Measurements from ENCODE around the gene ZXDB. TPM values are rescaled to one million over a fixed set of nuclear protein-coding genes. Genes with fewer than 3 reads are reported as not detected.

ZXDB gene
- total RNA-seq, 1 experiment from 2014 or later = 14.8 TPM

DNA sequence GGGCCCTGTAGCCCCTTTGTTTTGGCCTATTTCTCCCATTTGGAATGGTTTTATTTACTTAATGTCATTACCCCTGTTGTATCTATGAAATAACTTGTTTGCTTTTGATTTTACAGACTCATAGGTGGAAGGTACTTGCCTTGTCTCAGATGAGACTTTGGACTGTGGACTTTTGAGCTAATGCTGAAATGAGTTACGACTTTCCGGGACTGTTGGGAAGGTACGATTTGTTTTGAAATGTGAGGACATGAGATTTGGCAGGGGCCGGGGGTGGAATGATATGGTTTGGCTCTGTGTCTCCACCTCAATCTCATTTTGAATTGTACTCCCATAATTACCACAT lies 48.8 kb downstream of the ZXDB start:
- no peak for DNase-seq (ENCODE audit: unreplicated experiment)
- intact Hi-C loops (cut with micrococcal nuclease) = loop anchor here (10.0 kb wide), 1 partner anchor 46 kb away; the partner anchor contains the start of gene ZXDB
- H3K27ac Mint-ChIP-seq (ENCODE audit: low read depth, unreplicated experiment) = no peak overlapping the region
- TF ChIP-seq, protein P1, sequence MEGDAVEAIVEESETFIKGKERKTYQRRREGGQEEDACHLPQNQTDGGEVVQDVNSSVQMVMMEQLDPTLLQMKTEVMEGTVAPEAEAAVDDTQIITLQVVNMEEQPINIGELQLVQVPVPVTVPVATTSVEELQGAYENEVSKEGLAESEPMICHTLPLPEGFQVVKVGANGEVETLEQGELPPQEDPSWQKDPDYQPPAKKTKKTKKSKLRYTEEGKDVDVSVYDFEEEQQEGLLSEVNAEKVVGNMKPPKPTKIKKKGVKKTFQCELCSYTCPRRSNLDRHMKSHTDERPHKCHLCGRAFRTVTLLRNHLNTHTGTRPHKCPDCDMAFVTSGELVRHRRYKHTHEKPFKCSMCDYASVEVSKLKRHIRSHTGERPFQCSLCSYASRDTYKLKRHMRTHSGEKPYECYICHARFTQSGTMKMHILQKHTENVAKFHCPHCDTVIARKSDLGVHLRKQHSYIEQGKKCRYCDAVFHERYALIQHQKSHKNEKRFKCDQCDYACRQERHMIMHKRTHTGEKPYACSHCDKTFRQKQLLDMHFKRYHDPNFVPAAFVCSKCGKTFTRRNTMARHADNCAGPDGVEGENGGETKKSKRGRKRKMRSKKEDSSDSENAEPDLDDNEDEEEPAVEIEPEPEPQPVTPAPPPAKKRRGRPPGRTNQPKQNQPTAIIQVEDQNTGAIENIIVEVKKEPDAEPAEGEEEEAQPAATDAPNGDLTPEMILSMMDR (IDR thresholded peaks at IDR 0.05; ENCODE audit: unreplicated experiment) = no peak
- ChIA-PET POLR2A (interaction anchor here (0.6 to 0.9 kb wide), 2 partner anchors 261 to 275 kb away, joined by 3 read pairs; no protein-coding TSS in a partner anchor), CTCF (interaction anchor here (1.0 kb wide), 1 partner anchor 45 kb away, joined by 3 read pairs; no protein-coding TSS in a partner anchor)
- no peaks in the 10 kb centered on the region for H3K36me3 Mint-ChIP-seq (ENCODE audit: insufficient read depth, unreplicated experiment)
- peaks cover 12% of the 10 kb centered on the region for H3K9me3 Mint-ChIP-seq (ENCODE audit: unreplicated experiment)
- no peaks in the 10 kb centered on the region for H3K27me3 Mint-ChIP-seq (ENCODE audit: insufficient read depth, unreplicated experiment)
- BruUV-seq (replicated peaks) = no TSS peak
- H3K4me1 Mint-ChIP-seq (ENCODE audit: insufficient read depth, unreplicated experiment) = peaks cover 19% of the 10 kb centered on the region
- H3K4me3 Mint-ChIP-seq (ENCODE audit: unreplicated experiment) = no peak overlapping the region

DNA sequence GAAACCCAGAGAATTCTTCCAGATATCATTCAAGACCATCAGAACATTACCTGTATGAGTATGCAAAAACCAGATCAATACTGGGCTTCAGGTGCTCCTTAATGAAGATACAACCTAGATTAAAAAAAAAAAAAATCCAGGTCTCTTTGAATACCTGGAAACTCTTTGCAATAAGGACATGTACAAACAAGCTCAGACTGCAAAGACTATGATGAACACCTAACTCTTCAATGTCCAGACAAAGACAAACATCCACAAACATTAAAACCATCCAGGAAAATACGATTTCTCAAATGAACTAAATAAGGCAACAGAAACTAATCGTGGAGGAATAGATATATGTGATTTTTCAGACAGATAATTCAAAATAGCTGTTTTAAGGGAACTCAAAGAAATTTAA lies 49.5 kb downstream of the ZXDB start:
- H3K4me3 Mint-ChIP-seq (ENCODE audit: unreplicated experiment) = no peak overlapping the region
- no peak for DNase-seq (ENCODE audit: unreplicated experiment)
- H3K27ac Mint-ChIP-seq (ENCODE audit: low read depth, unreplicated experiment) = peak overlapping the region; percentile 65
- peaks cover 7% of the 10 kb centered on the region for H3K9me3 Mint-ChIP-seq (ENCODE audit: unreplicated experiment)
- no peaks in the 10 kb centered on the region for H3K36me3 Mint-ChIP-seq (ENCODE audit: insufficient read depth, unreplicated experiment)
- peaks cover 19% of the 10 kb centered on the region for H3K4me1 Mint-ChIP-seq (ENCODE audit: insufficient read depth, unreplicated experiment)
- intact Hi-C loops (cut with micrococcal nuclease) = loop anchor here (10.0 kb wide), 1 partner anchor 47 kb away; the partner anchor contains the start of gene ZXDB
- ChIA-PET CTCF (no interaction called here), POLR2A (interaction anchor here (0.6 to 0.9 kb wide), 3 partner anchors 44 to 261 kb away, joined by 3 read pairs; no protein-coding TSS in a partner anchor)
- TF ChIP-seq, protein P1 (IDR thresholded peaks at IDR 0.05; ENCODE audit: unreplicated experiment) = no peak
- no TSS peak for BruUV-seq (replicated peaks)
- H3K27me3 Mint-ChIP-seq (ENCODE audit: insufficient read depth, unreplicated experiment) = no peaks in the 10 kb centered on the region

DNA sequence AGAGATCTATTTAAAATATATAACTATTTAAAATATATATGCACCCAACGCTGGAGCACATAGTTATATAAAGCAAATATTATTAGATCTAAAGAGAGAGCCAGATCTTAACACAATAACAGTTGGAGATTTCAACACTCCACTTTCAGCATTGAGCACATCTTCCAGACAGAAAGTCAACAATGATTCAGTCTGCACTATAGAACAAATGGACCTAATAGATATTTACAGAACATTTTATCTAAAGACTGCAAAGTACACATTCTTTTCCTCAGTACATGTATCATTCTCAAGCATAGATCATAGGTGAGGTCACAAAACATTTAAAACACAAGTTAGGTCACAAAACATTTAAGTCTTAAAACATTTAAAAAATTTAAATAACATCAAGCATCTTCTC lies 51.9 kb downstream of the ZXDB start:
- H3K27ac Mint-ChIP-seq (ENCODE audit: low read depth, unreplicated experiment) = no peak overlapping the region
- peaks cover 7% of the 10 kb centered on the region for H3K9me3 Mint-ChIP-seq (ENCODE audit: unreplicated experiment)
- POLR2A ChIA-PET = interaction anchor here (0.7 kb wide), 1 partner anchor 145 kb away, joined by 3 read pairs; no protein-coding TSS in a partner anchor
- no TSS peak for BruUV-seq (replicated peaks)
- intact Hi-C loops (cut with micrococcal nuclease) = loop anchor here (10.0 kb wide), 1 partner anchor 49 kb away; the partner anchor contains the start of gene ZXDB
- peaks cover 19% of the 10 kb centered on the region for H3K4me1 Mint-ChIP-seq (ENCODE audit: insufficient read depth, unreplicated experiment)
- DNase-seq (ENCODE audit: unreplicated experiment) = peak; percentile 9
- H3K36me3 Mint-ChIP-seq (ENCODE audit: insufficient read depth, unreplicated experiment) = no peaks in the 10 kb centered on the region
- TF ChIP-seq, protein P1 (IDR thresholded peaks at IDR 0.05; ENCODE audit: unreplicated experiment) = no peak
- no peaks in the 10 kb centered on the region for H3K27me3 Mint-ChIP-seq (ENCODE audit: insufficient read depth, unreplicated experiment)
- no peak overlapping the region for H3K4me3 Mint-ChIP-seq (ENCODE audit: unreplicated experiment)
- CTCF ChIA-PET = interaction anchor here (0.5 kb wide), 1 partner anchor 841 kb away, joined by 4 read pairs; no protein-coding TSS in a partner anchor

DNA sequence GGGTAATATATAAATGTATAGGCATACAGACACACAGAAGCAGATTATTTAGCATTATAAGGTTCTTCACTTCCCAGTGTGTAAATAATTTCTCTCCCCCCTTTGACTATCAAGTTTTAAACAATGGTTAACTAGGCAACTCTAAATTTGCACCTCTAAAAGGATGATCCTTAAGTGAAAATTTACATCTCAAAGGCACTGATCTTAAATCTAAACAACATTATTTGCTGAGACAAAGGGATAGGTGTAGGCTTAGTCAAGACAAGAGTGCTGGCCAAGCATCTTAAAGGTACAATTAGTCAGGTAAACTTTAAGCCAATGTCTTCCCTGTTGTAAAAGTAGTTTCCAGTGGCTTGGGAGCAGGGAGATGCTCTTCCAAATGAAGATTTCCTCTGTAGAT lies 55.2 kb downstream of the ZXDB start:
- TF ChIP-seq, protein P1 (IDR thresholded peaks at IDR 0.05; ENCODE audit: unreplicated experiment) = no peak
- ChIA-PET CTCF (interaction anchor here (1.0 kb wide), 1 partner anchor 73 kb away, joined by 3 read pairs; no protein-coding TSS in a partner anchor), POLR2A (no interaction called here)
- H3K36me3 Mint-ChIP-seq (ENCODE audit: insufficient read depth, unreplicated experiment) = no peaks in the 10 kb centered on the region
- intact Hi-C loops (cut with micrococcal nuclease) = loop anchor here (10.0 kb wide), 1 partner anchor 52 kb away; the partner anchor contains the start of gene ZXDB
- peaks cover 11% of the 10 kb centered on the region for H3K4me1 Mint-ChIP-seq (ENCODE audit: insufficient read depth, unreplicated experiment)
- no peak overlapping the region for H3K4me3 Mint-ChIP-seq (ENCODE audit: unreplicated experiment)
- BruUV-seq (replicated peaks) = no TSS peak
- H3K27me3 Mint-ChIP-seq (ENCODE audit: insufficient read depth, unreplicated experiment) = no peaks in the 10 kb centered on the region
- H3K27ac Mint-ChIP-seq (ENCODE audit: low read depth, unreplicated experiment) = no peak overlapping the region
- no peak for DNase-seq (ENCODE audit: unreplicated experiment)
- peaks cover 6% of the 10 kb centered on the region for H3K9me3 Mint-ChIP-seq (ENCODE audit: unreplicated experiment)

Other genes starting within 250 kb of the ZXDB start
- gene NLRP2B, start 88.2 kb downstream of the ZXDB start, total RNA-seq (2022) = not detected in 2 replicates